ENCODE measurements around the gene HTR6. TPM values are rescaled to one million over a fixed set of nuclear protein-coding genes. Genes with fewer than 3 reads are reported as not detected.

HTR6 gene
- total and polyA plus RNA-seq, 2 of the 4 experiments (the other 2 are of a cell fraction): not detected

GRCh38 chr1:19650416-19651140, 14.1 kb upstream of the HTR6 start (continued):
- TF ChIP-seq NFE2L2 (IDR thresholded peaks at IDR 0.05; ENCODE audit: low read depth, low read length) (no peak), BHLHE40 (IDR thresholded peaks at IDR 0.05; ENCODE audit: low read depth, low read length) (no peak)

GRCh38 chr1:19651141-19651737, 13.4 kb upstream of the HTR6 start:
- Histone ChIP-seq H3K4me3 (ENCODE audit: insufficient read depth, low read depth, low read length) (no peak overlapping the region), H2BK120ac (ENCODE audit: low read depth, low read length) (0 out of 2 replicates have a peak overlapping the region, but pooled peaks have one; percentile 30), H2AK5ac (ENCODE audit: low read depth, low read length) (no peak overlapping the region; the same call in 1 of the 2 replicates), H3K9ac (ENCODE audit: low read depth, low read length) (no peak overlapping the region), H3K18ac (ENCODE audit: low read depth, low read length) (no peak overlapping the region), H4K20me1 (ENCODE audit: insufficient read depth, low read length) (peaks cover 61% of the 10 kb centered on the region), H3K79me1 (ENCODE audit: low read depth in 1 of 2, low read length in 2 of 2) (peaks cover 4 to 61% of the 10 kb centered on the region in 2 experiments; a peak in 2 of 4 replicates), H2BK15ac (ENCODE audit: low read depth, low read length) (no peak overlapping the region), H4K5ac (ENCODE audit: low read depth, low read length) (no peak overlapping the region), H2BK20ac (ENCODE audit: low read depth, low read length) (no peak overlapping the region), H3K14ac (replicated peaks; ENCODE audit: low read depth, low read length) (0 out of 2 replicates have a peak overlapping the region, but pooled peaks have one; percentile 18), H2AK9ac (replicated peaks; ENCODE audit: low read depth, low read length, poor library complexity) (peak overlapping the region; percentile 77), H3K9me3 (ENCODE audit: control insufficient read depth, insufficient read depth, low read length) (no peaks in the 10 kb centered on the region), H3K27me3 (ENCODE audit: control insufficient read depth, insufficient read depth, low read length) (no peaks in the 10 kb centered on the region), H3K36me3 (ENCODE audit: control insufficient read depth, insufficient read depth, low read length) (peaks cover 6% of the 10 kb centered on the region; the same call in 1 of the 2 replicates), H3K23ac (ENCODE audit: low read depth, low read length) (no peak overlapping the region), H2AFZ (replicated peaks; ENCODE audit: low read length, poor library complexity) (peak overlapping the region; percentile 70), H3K4ac (ENCODE audit: low read depth, low read length) (peak overlapping the region; percentile 23), H4K8ac (ENCODE audit: low read depth in 2 of 2, low read length in 2 of 2) (peak overlapping the region in 1 of 2 experiments; percentile 34; a peak in 1 of 4 replicates), H3K56ac (ENCODE audit: extremely low read depth, insufficient read depth, low read length) (no peak overlapping the region), H3K27ac (ENCODE audit: insufficient read depth, low read length) (no peak overlapping the region), H3K4me2 (ENCODE audit: low read depth, low read length) (no peak overlapping the region), H3K9me1 (ENCODE audit: insufficient read depth, low read length) (no peaks in the 10 kb centered on the region), H3K4me1 (ENCODE audit: control insufficient read depth, insufficient read depth, low read length) (peaks cover 12% of the 10 kb centered on the region; the same call in 1 of the 2 replicates), H4K91ac (ENCODE audit: insufficient read depth, low read depth, low read length) (no peak overlapping the region), H2BK5ac (ENCODE audit: low read depth, low read length, poor library complexity, severe bottlenecking) (no peak overlapping the region)
- WGBS, 2 experiments (ENCODE audit: extremely low coverage in 2 of 2, insufficient read length in 1 of 2): 43% methylated on average over 1 of the region's 11 CpGs; no CpG with 5 or more reads in 1 of the 2 experiments
- no TSS peak for BruUV-seq (replicated peaks)
- ATAC-seq (ENCODE audit: low read depth): peak; percentile 88
- intact Hi-C loops (cut with micrococcal nuclease) (loop anchor here (1.0 to 5.0 kb wide), 3 partner anchors 260 to 399 kb away; partner anchors contain the start of genes EMC1 and MRTO4), in situ Hi-C loops (cut with MboI; ENCODE audit: low sequenced_read_pairs) (loop anchor here (5.0 kb wide), 2 partner anchors 259 to 399 kb away; partner anchors contain the start of genes EMC1 and MRTO4), dilution Hi-C loops (cut with HindIII; ENCODE audit: low sequenced_read_pairs, unreplicated experiment) (no loop called here)
- CTCF ChIA-PET: interaction anchor here (0.5 to 1.1 kb wide), 10 partner anchors 9 to 308 kb away, joined by 3 to 6 read pairs (median 3); no protein-coding TSS in a partner anchor
- peak; percentile 24; the same call in 1 of the 2 replicates for TF ChIP-seq MAZ (IDR thresholded peaks at IDR 0.05; ENCODE audit: borderline replicate concordance, low read depth, low read length)
- peak; percentile 91 for TF ChIP-seq RAD21 (IDR thresholded peaks at IDR 0.05; ENCODE audit: low read length)
- no peak for TF ChIP-seq MXI1 (IDR thresholded peaks at IDR 0.05; ENCODE audit: borderline replicate concordance, low read depth, low read length)
- TF ChIP-seq BHLHE40 (IDR thresholded peaks at IDR 0.05; ENCODE audit: low read depth, low read length): no peak
- no peak for TF ChIP-seq ELK1 (IDR thresholded peaks at IDR 0.05; ENCODE audit: borderline replicate concordance, low read depth, low read length)
- no peak for TF ChIP-seq FOS (IDR thresholded peaks at IDR 0.05; ENCODE audit: low read depth, low read length)
- no peak for TF ChIP-seq POLR2A (IDR thresholded peaks at IDR 0.05; ENCODE audit: low read depth, low read length)
- TF ChIP-seq MAFK (IDR thresholded peaks at IDR 0.05; ENCODE audit: low read depth, low read length): no peak
- TF ChIP-seq CEBPB (IDR thresholded peaks at IDR 0.05; ENCODE audit: low read depth, low read length): no peak
- peak; percentile 82 for TF ChIP-seq SMC3 (IDR thresholded peaks at IDR 0.05; ENCODE audit: low read depth, low read length)
- peak; percentile 84 for TF ChIP-seq CTCF (conservative IDR thresholded peaks at IDR 0.05; ENCODE audit: low read depth, low read length)
- peak; percentile 47 for DNase-seq
- POLR2A ChIA-PET (ENCODE audit: unreplicated experiment): no interaction called here
